ENCODE measurements around the gene GSE1. TPM values are rescaled to one million over a fixed set of nuclear protein-coding genes. Genes with fewer than 3 reads are reported as not detected.
A peak's percentile ranks its signal among the peaks of the same experiment; 100 is the strongest.

The GSE1 gene
- total RNA-seq, 1 experiment from 2014 or later, result 124 TPM

GRCh38 chr16:85634747-85635544, 21.8 kb downstream of the GSE1 start:
- Mint-ChIP-seq H3K36me3 (peaks cover 3% of the 10 kb centered on the region), H3K9me3 (peaks cover 3% of the 10 kb centered on the region), H3K4me3 (no peak overlapping the region), H3K27me3 (ENCODE audit: low read depth) (no peaks in the 10 kb centered on the region), H3K4me1 (no peaks in the 10 kb centered on the region; the same call in 1 of the 2 replicates), H3K27ac (peak overlapping the region; percentile 45; the same call in 1 of the 2 replicates)
- DNase-seq (ENCODE audit: low spot score), result peak; percentile 41
- POLR2A ChIA-PET, result no interaction called here
- no peak for ATAC-seq
- TF ChIP-seq ATF2 (CRISPR knock-in tag; IDR thresholded peaks at IDR 0.05; ENCODE audit: borderline replicate concordance, low read depth) (no peak), CTCF (IDR thresholded peaks at IDR 0.05) (peak; percentile 26; the same call in 1 of the 2 replicates), ZNF121 (CRISPR knock-in tag; IDR thresholded peaks at IDR 0.05) (peak; percentile 74; the same call in 1 of the 2 replicates)
- CTCF ChIA-PET, result interaction anchor here (0.9 to 3.7 kb wide), 7 partner anchors 9 to 219 kb away, joined by 4 to 24 read pairs (median 4); no protein-coding TSS in a partner anchor

GRCh38 chr16:85635545-85636140, 22.5 kb downstream of the GSE1 start:
- Mint-ChIP-seq H3K4me1 (no peaks in the 10 kb centered on the region; the same call in 1 of the 2 replicates), H3K9me3 (no peaks in the 10 kb centered on the region), H3K36me3 (no peaks in the 10 kb centered on the region), H3K27ac (no peak overlapping the region), H3K4me3 (no peak overlapping the region), H3K27me3 (ENCODE audit: low read depth) (no peaks in the 10 kb centered on the region)
- ATAC-seq, result no peak
- ChIA-PET CTCF (interaction anchor here (0.9 to 3.7 kb wide), 8 partner anchors 8 to 220 kb away, joined by 3 to 24 read pairs (median 4); no protein-coding TSS in a partner anchor), POLR2A (no interaction called here)
- no peak for DNase-seq (ENCODE audit: low spot score)
- TF ChIP-seq SMAD4 (CRISPR knock-in tag; IDR thresholded peaks at IDR 0.05) (no peak), TEAD1 (CRISPR knock-in tag; IDR thresholded peaks at IDR 0.05) (no peak), ETV6 (CRISPR knock-in tag; IDR thresholded peaks at IDR 0.05) (no peak), AR (CRISPR knock-in tag; IDR thresholded peaks at IDR 0.05) (no peak), ZNF512 (CRISPR knock-in tag; IDR thresholded peaks at IDR 0.05; ENCODE audit: borderline replicate concordance) (no peak)

GRCh38 chr16:85636234-85636812, 23.2 kb downstream of the GSE1 start:
- DNase-seq (ENCODE audit: low spot score) (no peak), ATAC-seq (no peak)
- no peak for TF ChIP-seq NR2C2 (CRISPR knock-in tag; IDR thresholded peaks at IDR 0.05)
- no peak for TF ChIP-seq TP53 (CRISPR knock-in tag; IDR thresholded peaks at IDR 0.05)
- no peak for TF ChIP-seq NR3C1 (CRISPR knock-in tag; conservative IDR thresholded peaks at IDR 0.05; ENCODE audit: low read depth)
- H3K9me3 Mint-ChIP-seq, result no peaks in the 10 kb centered on the region
- H3K4me3 Mint-ChIP-seq, result no peak overlapping the region
- H3K27ac Mint-ChIP-seq, result no peak overlapping the region
- no peaks in the 10 kb centered on the region for H3K27me3 Mint-ChIP-seq (ENCODE audit: low read depth)
- no peaks in the 10 kb centered on the region; the same call in 1 of the 2 replicates for H3K4me1 Mint-ChIP-seq
- POLR2A ChIA-PET, result interaction anchor here (0.7 to 0.8 kb wide), 2 partner anchors 73 to 234 kb away, joined by 3 read pairs; no protein-coding TSS in a partner anchor
- no peaks in the 10 kb centered on the region for H3K36me3 Mint-ChIP-seq
- CTCF ChIA-PET, result interaction anchor here (0.8 to 3.7 kb wide), 6 partner anchors 13 to 195 kb away, joined by 3 to 24 read pairs (median 4); no protein-coding TSS in a partner anchor
